GM19452 (cell line): ENCODE results near the gene CD200R1L.

Experiments used
- ATAC-seq: cut with Tn5 transposase; IDR thresholded peaks from one replicate; pipeline ENCODE4 v1.9.1; 2021; ENCODE audit not compliant: unreplicated experiment

The CD200R1L gene

DNA sequence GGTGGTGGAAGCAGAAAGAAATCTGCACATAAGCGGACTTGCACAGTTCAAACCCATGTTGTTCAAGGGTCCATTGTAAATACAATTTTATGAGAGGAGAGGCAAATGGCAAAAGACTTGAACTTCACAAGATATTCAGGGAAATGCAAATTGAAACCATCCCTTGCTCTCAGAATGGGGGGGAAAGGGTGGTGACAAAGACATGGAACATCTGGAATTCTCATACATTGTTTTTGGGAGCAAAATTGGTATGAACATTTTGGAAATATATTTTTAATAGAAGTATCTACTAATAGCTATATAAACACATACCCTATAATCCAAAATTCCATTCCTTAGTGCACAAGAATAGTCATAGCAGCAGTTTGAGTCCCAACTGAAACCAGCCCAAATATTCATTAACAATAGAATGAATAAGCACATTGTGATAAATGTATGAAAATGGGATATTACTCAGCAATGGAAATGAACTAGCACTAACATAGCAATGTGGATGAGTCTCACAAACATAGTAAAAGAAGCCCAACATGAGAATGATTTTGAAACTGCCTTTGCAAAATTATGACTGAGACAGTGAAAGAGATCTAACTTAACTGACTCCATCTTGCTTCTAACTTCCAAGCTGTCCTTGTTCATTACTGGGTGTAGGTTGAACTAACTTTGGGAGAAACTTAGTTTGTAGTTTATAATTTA lies 77.2 kb downstream of the CD200R1L start:
- ATAC-seq: no peak

DNA sequence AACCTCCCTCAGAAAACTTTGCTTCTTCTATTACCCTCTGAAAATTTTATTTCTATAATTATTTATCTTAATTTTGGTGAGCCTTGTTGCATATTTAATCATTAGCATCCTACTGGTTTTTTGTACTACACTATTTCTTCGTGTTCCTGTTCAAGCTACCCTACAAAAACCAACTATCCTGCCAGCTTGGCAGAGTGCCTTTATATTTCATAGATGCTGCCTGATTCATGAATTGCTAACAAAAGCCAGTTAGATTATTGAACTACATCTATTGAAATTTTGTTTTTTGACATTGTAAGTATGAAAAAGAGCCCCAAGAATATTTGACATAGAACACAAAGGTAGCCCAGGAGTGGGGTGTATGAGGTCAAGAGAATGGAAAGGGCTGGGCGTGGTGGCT lies 78.9 kb downstream of the CD200R1L start:
- no peak for ATAC-seq

DNA sequence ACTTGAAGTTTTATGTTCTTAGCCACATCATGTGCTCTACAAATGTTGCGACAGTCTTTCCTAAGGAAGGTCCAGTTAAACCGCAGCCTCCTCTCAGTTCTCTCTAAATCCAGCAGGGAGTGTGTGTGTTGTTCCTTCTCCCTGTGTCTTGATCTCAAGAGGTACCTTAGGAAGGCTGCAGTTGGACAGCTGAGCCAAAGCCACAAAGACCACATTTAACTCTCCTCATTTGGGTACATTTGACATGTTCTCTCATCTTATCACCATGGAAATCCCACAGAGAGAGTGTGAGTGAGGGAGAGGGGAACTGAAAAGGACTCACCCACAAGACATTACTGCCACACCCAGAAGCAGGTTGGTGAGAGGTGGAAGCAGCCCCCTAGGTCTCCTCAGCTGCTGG lies 79.5 kb downstream of the CD200R1L start:
- peak; percentile 69 for ATAC-seq
